ENCODE data around the gene CCDC97.

GRCh38 chr19:41328842-41329225, 18.9 kb downstream of the CCDC97 start:
- TF ChIP-seq POLR2A (IDR thresholded peaks at IDR 0.05; ENCODE audit: low read length) (peak; percentile 1), GATA1 (IDR thresholded peaks at IDR 0.05; ENCODE audit: low read depth, low read length) (no peak)

Measured in erythroblast (primary cell).